ENCODE measurements around the gene MYCBPAP.

MYCBPAP gene

DNA sequence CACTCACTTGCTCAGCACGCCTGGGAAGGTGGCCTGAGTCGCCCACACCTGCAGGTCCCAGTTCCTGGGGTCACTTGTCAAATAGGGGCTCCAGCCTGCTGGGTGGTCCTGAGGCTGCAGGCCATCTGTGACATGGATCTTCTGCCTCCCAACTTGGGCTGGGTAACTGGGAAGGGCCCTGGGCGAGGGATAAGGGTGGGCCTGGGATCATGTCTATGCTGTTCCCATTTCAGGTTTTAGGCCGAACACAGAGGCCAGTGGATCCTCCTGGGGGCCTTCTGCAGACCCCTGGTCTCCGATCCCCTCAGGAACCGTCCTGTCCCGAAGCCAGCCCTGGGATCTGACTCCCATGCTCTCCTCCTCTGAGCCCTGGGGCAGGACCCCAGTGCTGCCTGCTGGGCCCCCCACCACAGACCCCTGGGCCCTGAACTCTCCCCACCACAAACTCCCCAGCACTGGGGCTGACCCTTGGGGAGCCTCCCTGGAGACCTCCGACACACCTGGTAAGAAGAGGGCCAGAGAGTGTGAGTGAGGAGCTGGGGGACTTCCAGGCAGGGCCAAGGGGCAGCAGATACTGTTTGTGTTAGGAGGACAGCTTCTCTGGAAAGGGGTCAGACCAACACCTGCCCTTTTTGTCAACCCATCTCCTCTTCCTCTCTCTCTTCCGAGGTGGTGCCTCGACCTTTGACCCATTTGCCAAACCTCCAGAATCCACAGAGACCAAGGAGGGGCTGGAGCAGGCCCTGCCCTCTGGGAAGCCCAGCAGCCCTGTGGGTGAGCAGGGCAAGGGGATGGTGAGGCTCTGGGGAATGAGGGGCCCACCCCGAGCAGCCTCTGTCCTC lies 32.5 kb downstream of the MYCBPAP start:
- Mint-ChIP-seq H3K36me3 (ENCODE audit: low read depth) (no peaks in the 10 kb centered on the region), H3K4me1 (peaks cover 61% of the 10 kb centered on the region), H3K27ac (no peak overlapping the region), H3K9me3 (no peaks in the 10 kb centered on the region), H3K4me3 (no peak overlapping the region), H3K27me3 (ENCODE audit: low read depth, poor library complexity) (peaks cover 24% of the 10 kb centered on the region)
- TF ChIP-seq, protein P1, sequence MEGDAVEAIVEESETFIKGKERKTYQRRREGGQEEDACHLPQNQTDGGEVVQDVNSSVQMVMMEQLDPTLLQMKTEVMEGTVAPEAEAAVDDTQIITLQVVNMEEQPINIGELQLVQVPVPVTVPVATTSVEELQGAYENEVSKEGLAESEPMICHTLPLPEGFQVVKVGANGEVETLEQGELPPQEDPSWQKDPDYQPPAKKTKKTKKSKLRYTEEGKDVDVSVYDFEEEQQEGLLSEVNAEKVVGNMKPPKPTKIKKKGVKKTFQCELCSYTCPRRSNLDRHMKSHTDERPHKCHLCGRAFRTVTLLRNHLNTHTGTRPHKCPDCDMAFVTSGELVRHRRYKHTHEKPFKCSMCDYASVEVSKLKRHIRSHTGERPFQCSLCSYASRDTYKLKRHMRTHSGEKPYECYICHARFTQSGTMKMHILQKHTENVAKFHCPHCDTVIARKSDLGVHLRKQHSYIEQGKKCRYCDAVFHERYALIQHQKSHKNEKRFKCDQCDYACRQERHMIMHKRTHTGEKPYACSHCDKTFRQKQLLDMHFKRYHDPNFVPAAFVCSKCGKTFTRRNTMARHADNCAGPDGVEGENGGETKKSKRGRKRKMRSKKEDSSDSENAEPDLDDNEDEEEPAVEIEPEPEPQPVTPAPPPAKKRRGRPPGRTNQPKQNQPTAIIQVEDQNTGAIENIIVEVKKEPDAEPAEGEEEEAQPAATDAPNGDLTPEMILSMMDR (IDR thresholded peaks at IDR 0.05), result no peak
- no peak for DNase-seq

DNA sequence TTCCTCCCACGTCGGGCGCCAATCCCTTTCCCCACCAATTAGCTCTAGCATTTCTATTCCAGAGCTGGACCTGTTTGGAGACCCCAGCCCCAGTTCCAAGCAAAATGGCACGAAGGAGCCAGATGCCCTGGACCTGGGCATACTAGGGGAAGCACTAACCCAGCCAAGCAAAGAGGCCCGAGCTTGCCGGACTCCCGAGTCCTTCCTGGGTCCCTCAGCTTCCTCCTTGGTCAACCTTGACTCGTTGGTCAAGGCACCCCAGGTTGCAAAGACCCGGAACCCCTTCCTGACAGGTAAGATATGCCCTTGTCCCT lies 33.1 kb downstream of the MYCBPAP start:
- Mint-ChIP-seq H3K4me3 (peak overlapping the region; percentile 82), H3K27me3 (ENCODE audit: low read depth, poor library complexity) (peaks cover 23% of the 10 kb centered on the region), H3K9me3 (no peaks in the 10 kb centered on the region), H3K27ac (no peak overlapping the region), H3K36me3 (ENCODE audit: low read depth) (no peaks in the 10 kb centered on the region), H3K4me1 (peaks cover 58% of the 10 kb centered on the region)
- DNase-seq, result no peak
- TF ChIP-seq, protein P1 (IDR thresholded peaks at IDR 0.05), result no peak

DNA sequence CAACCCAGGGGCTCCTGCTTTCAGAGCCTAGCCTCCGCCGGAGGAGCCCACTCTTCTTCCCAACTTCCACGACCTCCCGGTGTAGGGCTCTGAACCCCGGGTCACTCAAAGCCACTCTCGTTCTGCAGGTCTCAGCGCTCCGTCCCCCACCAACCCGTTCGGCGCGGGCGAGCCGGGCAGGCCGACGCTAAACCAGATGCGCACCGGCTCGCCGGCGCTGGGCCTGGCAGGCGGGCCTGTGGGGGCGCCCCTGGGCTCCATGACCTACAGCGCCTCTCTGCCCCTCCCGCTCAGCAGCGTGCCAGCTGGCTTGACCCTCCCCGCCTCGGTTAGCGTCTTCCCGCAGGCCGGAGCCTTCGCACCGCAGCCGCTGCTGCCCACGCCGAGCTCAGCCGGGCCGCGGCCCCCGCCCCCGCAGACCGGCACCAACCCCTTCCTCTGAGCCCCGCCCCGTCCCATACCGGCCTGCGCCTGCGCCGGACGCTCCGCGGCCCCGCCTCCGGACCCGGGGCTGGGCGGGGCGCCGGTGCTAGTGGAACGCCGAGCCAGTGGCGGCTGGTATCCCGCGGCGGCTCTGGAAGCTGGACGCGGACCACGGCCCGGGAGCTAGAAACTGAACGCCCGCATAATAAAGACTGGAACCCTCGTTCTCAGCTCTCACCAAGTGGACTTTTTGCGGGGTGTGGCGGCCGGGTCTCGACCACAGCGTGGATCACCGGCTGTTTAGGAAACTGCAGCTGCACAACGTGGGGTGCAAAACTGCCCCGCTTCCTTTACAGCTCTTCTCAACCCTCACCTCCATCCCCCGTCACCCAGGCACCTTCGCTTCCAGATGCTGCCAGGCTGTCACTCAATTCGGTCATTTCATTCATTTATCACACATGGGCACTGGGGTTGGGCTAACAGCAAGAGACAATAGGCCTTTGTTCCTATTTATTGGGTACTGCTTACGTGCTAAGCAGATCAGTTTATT lies 33.8 kb downstream of the MYCBPAP start:
- DNase-seq, result peak; percentile 95
- H3K27ac Mint-ChIP-seq, result no peak overlapping the region
- no peaks in the 10 kb centered on the region for H3K36me3 Mint-ChIP-seq (ENCODE audit: low read depth)
- H3K9me3 Mint-ChIP-seq, result no peaks in the 10 kb centered on the region
- H3K4me3 Mint-ChIP-seq, result peak overlapping the region; percentile 83
- H3K4me1 Mint-ChIP-seq, result peaks cover 58% of the 10 kb centered on the region
- TF ChIP-seq, protein P1 (IDR thresholded peaks at IDR 0.05), result no peak
- peaks cover 23% of the 10 kb centered on the region for H3K27me3 Mint-ChIP-seq (ENCODE audit: low read depth, poor library complexity)

DNA sequence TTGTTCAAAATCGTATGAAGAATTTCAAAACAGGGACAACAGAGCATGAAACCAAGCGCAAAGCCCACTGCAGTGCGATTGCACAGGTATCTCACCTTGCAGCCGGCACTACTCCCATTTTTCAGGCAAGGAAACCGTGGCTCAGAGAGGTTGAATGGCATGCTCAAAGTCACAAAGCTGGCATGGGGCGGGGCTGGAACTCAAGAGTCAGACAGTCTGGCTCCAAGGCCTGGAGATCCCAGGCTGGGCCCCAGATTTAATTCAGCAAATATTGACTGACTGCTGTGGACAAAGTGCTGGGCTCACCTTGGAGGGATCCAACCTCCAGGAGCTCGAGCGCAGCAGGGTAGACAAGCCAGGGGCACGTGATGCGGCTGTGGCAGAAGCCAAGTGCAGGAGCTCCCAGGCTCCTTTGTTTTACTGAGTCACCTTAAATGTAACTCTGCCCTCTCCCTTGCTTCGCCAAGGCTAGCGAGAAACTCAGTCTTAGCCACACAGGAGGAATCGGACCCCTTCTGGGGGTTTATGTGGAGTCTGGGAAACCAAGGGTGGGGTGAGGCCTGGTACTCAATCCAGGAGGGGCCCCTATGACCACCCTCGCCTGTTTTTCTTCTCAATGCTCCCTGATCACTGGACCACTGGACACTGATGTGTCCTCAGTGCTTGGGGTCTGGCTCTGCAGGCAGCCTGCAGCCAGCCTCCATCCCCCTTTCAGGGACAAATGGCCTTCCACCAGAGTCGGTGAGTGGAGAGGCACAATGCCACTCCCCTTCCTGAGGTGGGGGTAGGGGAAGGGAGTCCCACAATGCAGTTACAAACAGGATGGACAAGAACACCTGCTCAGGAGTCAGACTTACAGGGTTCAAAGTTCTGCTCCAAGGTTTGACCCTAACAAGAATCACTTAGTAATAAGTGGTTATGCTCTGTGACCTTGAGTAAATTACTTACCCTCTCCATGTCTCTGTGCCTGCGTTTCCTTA lies 34.8 kb downstream of the MYCBPAP start:
- Mint-ChIP-seq H3K27ac (no peak overlapping the region), H3K27me3 (ENCODE audit: low read depth, poor library complexity) (peaks cover 23% of the 10 kb centered on the region)

DNA sequence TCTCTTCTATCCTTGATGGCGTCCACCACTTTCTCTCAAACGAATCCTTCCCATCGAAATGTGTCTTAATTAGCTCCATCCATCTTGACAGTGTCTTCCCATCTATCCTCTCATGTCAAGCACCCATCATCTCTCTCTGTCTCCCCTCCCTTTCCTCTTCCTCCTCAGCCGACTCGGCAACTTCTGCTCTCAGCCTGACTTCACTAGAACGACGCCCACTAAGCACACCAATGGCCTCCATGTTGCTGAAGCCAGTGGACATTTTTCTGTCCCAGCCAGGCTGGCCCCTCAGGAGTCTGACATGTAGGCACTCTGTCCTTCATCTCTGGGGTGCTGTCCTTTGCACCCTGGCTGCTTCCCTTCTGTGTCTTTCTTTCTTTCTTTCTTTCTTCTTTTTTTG lies 36.3 kb downstream of the MYCBPAP start:
- H3K9me3 Mint-ChIP-seq, result no peaks in the 10 kb centered on the region
- H3K27ac Mint-ChIP-seq, result no peak overlapping the region
- peaks cover 46% of the 10 kb centered on the region for H3K4me1 Mint-ChIP-seq
- TF ChIP-seq, protein P1 (IDR thresholded peaks at IDR 0.05), result no peak
- peaks cover 23% of the 10 kb centered on the region for H3K27me3 Mint-ChIP-seq (ENCODE audit: low read depth, poor library complexity)
- H3K36me3 Mint-ChIP-seq (ENCODE audit: low read depth), result no peaks in the 10 kb centered on the region
- DNase-seq, result no peak
- peak overlapping the region; percentile 59 for H3K4me3 Mint-ChIP-seq

More for the DNA sequence above, 34.8 kb downstream of the MYCBPAP start:
- H3K9me3 Mint-ChIP-seq, result no peaks in the 10 kb centered on the region
- no peak for DNase-seq
- peak overlapping the region; percentile 83 for H3K4me3 Mint-ChIP-seq
- TF ChIP-seq, protein P1 (IDR thresholded peaks at IDR 0.05), result no peak
- no peaks in the 10 kb centered on the region for H3K36me3 Mint-ChIP-seq (ENCODE audit: low read depth)
- H3K4me1 Mint-ChIP-seq, result peaks cover 57% of the 10 kb centered on the region
